ENCODE data around the gene PRKG1. TPM values are rescaled to one million over a fixed set of nuclear protein-coding genes. Genes with fewer than 3 reads are reported as not detected.

PRKG1 gene
- total and polyA plus RNA-seq, 2 of the 4 experiments (the other 2 are of a cell fraction), result 3.5 to 18.3 TPM

DNA sequence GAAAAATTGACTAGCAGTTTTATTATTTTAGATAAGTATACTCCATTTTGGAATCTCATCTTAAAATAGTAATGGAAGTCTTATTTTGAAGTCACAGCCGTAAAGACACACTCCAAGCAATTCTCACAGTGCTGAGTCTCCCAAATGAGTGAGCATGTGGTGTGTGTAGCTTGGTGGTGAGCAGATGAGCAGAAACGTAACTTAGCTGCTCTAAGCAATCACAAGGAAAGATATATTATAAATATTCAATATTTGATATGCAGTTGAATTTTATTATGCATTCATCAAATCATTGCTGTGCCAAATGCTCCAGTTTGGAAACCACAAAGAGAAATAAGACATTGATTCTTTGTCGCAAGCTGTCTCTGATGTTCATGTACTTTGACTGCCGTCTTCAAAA is 563.9 kb downstream of the PRKG1 start:
- H4K5ac ChIP-seq (ENCODE audit: low read depth, low read length), result no peak overlapping the region
- no peak for ATAC-seq (ENCODE audit: low read depth)
- in situ Hi-C loops (cut with MboI; ENCODE audit: low sequenced_read_pairs), result no loop called here

More for the DNA sequence above, 563.9 kb downstream of the PRKG1 start:
- Histone ChIP-seq H2AK9ac (replicated peaks; ENCODE audit: low read depth, low read length, poor library complexity) (no peak overlapping the region), H3K14ac (replicated peaks; ENCODE audit: low read depth, low read length) (no peak overlapping the region), H3K9me1 (ENCODE audit: insufficient read depth, low read length) (no peaks in the 10 kb centered on the region), H2BK20ac (ENCODE audit: low read depth, low read length) (no peak overlapping the region), H2BK5ac (ENCODE audit: low read depth, low read length, poor library complexity, severe bottlenecking) (no peak overlapping the region), H3K4me2 (ENCODE audit: low read depth, low read length) (no peak overlapping the region), H3K36me3 (ENCODE audit: control insufficient read depth, insufficient read depth, low read length) (no peaks in the 10 kb centered on the region), H3K23ac (ENCODE audit: low read depth, low read length) (no peak overlapping the region), H3K9ac (ENCODE audit: low read depth, low read length) (no peak overlapping the region), H3K79me1 (ENCODE audit: low read depth in 1 of 2, low read length in 2 of 2) (no peaks in the 10 kb centered on the region), H3K18ac (ENCODE audit: low read depth, low read length) (no peak overlapping the region), H3K4ac (ENCODE audit: low read depth, low read length) (no peak overlapping the region), H4K20me1 (ENCODE audit: insufficient read depth, low read length) (no peaks in the 10 kb centered on the region), H3K27ac (ENCODE audit: insufficient read depth, low read length) (no peak overlapping the region), H3K56ac (ENCODE audit: extremely low read depth, insufficient read depth, low read length) (no peak overlapping the region), H2BK15ac (ENCODE audit: low read depth, low read length) (no peak overlapping the region), H2BK120ac (ENCODE audit: low read depth, low read length) (no peak overlapping the region), H3K4me1 (ENCODE audit: control insufficient read depth, insufficient read depth, low read length) (no peaks in the 10 kb centered on the region), H4K8ac (ENCODE audit: low read depth in 2 of 2, low read length in 2 of 2) (no peak overlapping the region), H2AK5ac (ENCODE audit: low read depth, low read length) (no peak overlapping the region), H3K9me3 (ENCODE audit: control insufficient read depth, insufficient read depth, low read length) (no peaks in the 10 kb centered on the region), H2AFZ (replicated peaks; ENCODE audit: low read length, poor library complexity) (no peak overlapping the region), H3K4me3 (ENCODE audit: insufficient read depth, low read depth, low read length) (no peak overlapping the region), H3K27me3 (ENCODE audit: control insufficient read depth, insufficient read depth, low read length) (no peaks in the 10 kb centered on the region), H4K91ac (ENCODE audit: insufficient read depth, low read depth, low read length) (no peak overlapping the region)
- dilution Hi-C loops (cut with HindIII; ENCODE audit: low sequenced_read_pairs, unreplicated experiment), result no loop called here
- no TSS peak for BruUV-seq (replicated peaks)
- no peak for DNase-seq
- ChIA-PET POLR2A (ENCODE audit: unreplicated experiment) (no interaction called here), CTCF (no interaction called here)
- TF ChIP-seq BHLHE40 (IDR thresholded peaks at IDR 0.05; ENCODE audit: low read depth, low read length) (no peak), MXI1 (IDR thresholded peaks at IDR 0.05; ENCODE audit: borderline replicate concordance, low read depth, low read length) (no peak)
- no CpG with 5 or more reads among the region's 4 CpGs for whole genome bisulfite sequencing, 2 experiments (ENCODE audit: extremely low coverage in 2 of 2, insufficient read length in 1 of 2)
- intact Hi-C loops (cut with micrococcal nuclease), result no loop called here
